NCI-H2029 (cell line): ENCODE data around the gene IQCE.
"Not testable (repeated sequence)": the region's sequence is repeated elsewhere in the genome, so short reads cannot be mapped to it uniquely, and the experiment has no call there.

Experiments used
- DNase-seq: peaks from one replicate; lab custom pipeline; 2025; lab: John Stamatoyannopoulos, UW

Gene IQCE

GRCh38 chr7:2553831-2554581 is 4.8 kb upstream of the IQCE start:
- DNase-seq, result no peak

GRCh38 chr7:2554661-2555111 is 4.1 kb upstream of the IQCE start:
- no peak for DNase-seq

GRCh38 chr7:2555121-2556052 is 3.4 kb upstream of the IQCE start, which contains the start of gene BRAT1:
Gene BRAT1 (minus strand): TSS chr7:2555524. CDS start chr7:2554431, 1,093 bp downstream.
- DNase-seq, result peak; percentile 94

GRCh38 chr7:2559283-2559950 is 638 bp downstream of the IQCE start:
- DNase-seq, result no peak

GRCh38 chr7:2563955-2564354 is 5.2 kb downstream of the IQCE start:
- DNase-seq, result not testable (repeated sequence)

- DNase-seq, result no peak
Measured at GRCh38 chr7:2564970-2565540, 6.3 kb downstream of the IQCE start.

- DNase-seq, result no peak
Measured at GRCh38 chr7:2566348-2566889, 7.6 kb downstream of the IQCE start.

- no peak for DNase-seq
Measured at GRCh38 chr7:2566890-2567678, 8.3 kb downstream of the IQCE start.

- DNase-seq, result no peak
Measured at GRCh38 chr7:2567679-2568278, 9.0 kb downstream of the IQCE start.

GRCh38 chr7:2568521-2569223 is 9.9 kb downstream of the IQCE start:
- DNase-seq, result no peak

- DNase-seq, result no peak
Measured at GRCh38 chr7:2569421-2569820, 10.6 kb downstream of the IQCE start.

GRCh38 chr7:2570021-2570420 is 11.2 kb downstream of the IQCE start:
- no peak for DNase-seq

GRCh38 chr7:2571409-2571808 is 12.6 kb downstream of the IQCE start:
- no peak for DNase-seq

- DNase-seq, result no peak
Measured at GRCh38 chr7:2572101-2572842, 13.5 kb downstream of the IQCE start.

GRCh38 chr7:2573761-2574160 is 15.0 kb downstream of the IQCE start:
- DNase-seq, result no peak

- DNase-seq, result no peak
Measured at GRCh38 chr7:2575046-2575732, 16.4 kb downstream of the IQCE start.

GRCh38 chr7:2575733-2576340 is 17.1 kb downstream of the IQCE start:
- DNase-seq, result no peak
